SK-N-DZ (cell line): ENCODE results near the gene TM9SF4. TPM values are rescaled to one million over a fixed set of nuclear protein-coding genes. Genes with fewer than 3 reads are reported as not detected.

Experiments
- DNase-seq: peaks from one replicate; pipeline ENCODE4 v3.0.0-alpha.2; 2015; ENCODE audit warnings: low spot score
- polyA plus RNA-seq, 2 experiments: library from polyadenylated mRNA; depleted of rRNA; stranded (reverse); fragments of >200 nt; gene quantifications; 2 replicates each; pipeline ENCODE4 v1.2.3, GENCODE V29; 2014

Gene TM9SF4, protein sequence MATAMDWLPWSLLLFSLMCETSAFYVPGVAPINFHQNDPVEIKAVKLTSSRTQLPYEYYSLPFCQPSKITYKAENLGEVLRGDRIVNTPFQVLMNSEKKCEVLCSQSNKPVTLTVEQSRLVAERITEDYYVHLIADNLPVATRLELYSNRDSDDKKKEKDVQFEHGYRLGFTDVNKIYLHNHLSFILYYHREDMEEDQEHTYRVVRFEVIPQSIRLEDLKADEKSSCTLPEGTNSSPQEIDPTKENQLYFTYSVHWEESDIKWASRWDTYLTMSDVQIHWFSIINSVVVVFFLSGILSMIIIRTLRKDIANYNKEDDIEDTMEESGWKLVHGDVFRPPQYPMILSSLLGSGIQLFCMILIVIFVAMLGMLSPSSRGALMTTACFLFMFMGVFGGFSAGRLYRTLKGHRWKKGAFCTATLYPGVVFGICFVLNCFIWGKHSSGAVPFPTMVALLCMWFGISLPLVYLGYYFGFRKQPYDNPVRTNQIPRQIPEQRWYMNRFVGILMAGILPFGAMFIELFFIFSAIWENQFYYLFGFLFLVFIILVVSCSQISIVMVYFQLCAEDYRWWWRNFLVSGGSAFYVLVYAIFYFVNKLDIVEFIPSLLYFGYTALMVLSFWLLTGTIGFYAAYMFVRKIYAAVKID
- 36.9 and 39.0 TPM in 2 replicates for polyA plus RNA-seq (2014; cell fraction: cytosol; rRNA removed)
- polyA plus RNA-seq (2014; cell fraction: nucleus; rRNA removed): 28.0 and 34.4 TPM in 2 replicates

DNA sequence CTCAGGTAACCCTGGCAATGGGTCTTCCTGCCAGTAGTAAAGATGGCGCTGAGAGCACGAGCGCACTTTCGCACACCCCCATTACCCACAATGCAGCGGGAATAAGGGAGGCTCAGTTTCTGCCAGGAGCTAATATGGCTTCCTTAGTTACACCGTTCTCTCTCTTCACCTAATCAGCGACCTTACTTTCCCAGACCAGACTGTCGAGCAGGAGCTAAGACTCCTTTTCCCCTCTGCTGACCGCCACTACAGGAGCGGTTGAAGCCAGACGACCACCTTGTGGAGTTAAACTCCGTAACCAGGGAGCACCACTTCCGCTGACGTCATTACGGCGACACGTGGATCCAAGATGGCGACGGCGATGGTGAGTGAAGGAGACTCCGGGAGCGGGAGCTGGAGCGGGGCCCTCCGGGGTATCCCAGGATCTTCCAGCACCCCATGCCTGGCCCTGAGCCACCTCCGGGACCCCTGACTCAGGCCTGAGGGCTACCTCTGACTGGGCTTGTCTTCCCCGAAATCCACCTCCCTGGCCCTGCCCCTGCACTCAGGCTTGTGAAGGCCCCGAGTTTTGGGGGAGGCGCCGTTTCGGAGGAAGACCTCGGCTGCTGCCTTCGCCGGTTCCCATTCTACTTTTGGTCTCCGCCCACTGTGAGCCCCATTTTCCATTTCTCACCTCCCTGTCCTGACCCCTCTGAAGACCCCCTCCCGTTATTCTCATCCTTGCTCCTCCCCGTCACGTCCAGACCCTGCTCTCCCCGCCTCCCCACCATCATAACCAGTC is at the start of gene TM9SF4:
Gene TM9SF4, plus strand, starts transcription at position 323 of the 781 bp plus-strand sequence. Its CDS starts 27 bp downstream, at position 350.
- peak; percentile 98 for DNase-seq

DNA sequence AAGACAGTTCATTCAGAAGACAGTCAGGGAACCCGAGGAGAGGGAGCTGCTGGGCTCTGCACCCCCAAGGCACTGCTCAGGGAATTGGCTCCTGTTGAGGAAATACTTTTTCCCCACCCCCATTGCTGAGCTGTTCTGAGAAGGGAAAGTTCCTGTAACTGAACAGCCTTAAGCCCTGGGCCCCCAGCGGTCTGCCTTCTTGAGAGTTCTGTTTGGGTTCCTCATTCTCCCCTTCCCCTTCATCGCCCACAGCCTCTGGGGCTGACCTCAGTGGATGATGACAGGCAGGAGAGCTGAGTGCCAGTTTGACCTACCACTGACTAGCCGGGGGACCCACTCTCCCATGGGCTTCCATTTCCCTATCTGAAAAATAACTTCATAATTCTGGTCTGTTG is 46.7 kb upstream of the TM9SF4 start:
- no peak for DNase-seq

DNA sequence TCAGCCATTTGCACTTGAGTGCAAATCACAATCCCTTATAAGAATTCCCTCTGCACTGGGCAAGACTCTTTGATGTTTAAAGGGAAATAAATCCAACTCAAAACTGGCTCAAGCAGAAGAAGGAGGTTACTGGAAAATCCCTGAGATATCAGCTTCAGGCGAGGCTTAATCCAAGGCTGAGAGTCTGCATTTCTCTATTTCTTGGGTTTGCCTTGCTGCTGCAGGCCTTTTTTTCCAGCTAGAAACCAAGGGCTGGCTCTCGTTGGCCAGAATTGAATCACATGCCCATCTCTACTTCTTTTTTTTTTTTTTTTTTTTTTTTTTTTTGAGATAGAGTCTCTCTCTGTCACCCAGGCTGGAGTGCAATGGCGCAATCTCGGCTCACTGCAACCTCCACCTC is 45.8 kb upstream of the TM9SF4 start:
- DNase-seq: no peak

DNA sequence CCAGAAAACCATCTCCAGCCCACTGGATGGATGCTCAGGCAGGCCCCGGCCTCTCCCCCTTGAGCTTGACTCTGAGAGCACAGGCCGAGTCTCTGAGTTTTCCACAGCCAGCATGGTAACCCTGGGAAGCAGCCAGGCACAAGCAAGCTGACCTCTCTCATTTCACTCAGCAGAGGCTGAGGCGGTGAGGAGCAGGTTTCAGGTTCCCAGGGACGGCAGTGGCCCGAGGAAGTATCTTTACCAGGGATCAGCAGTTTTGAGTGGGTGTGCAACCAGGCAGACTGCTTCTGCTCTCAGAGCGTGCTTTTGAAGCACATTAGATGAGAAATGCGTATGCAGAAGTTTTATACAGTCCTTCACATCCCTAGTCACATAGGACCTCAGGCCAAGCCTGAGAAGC is 44.8 kb upstream of the TM9SF4 start:
- no peak for DNase-seq

DNA sequence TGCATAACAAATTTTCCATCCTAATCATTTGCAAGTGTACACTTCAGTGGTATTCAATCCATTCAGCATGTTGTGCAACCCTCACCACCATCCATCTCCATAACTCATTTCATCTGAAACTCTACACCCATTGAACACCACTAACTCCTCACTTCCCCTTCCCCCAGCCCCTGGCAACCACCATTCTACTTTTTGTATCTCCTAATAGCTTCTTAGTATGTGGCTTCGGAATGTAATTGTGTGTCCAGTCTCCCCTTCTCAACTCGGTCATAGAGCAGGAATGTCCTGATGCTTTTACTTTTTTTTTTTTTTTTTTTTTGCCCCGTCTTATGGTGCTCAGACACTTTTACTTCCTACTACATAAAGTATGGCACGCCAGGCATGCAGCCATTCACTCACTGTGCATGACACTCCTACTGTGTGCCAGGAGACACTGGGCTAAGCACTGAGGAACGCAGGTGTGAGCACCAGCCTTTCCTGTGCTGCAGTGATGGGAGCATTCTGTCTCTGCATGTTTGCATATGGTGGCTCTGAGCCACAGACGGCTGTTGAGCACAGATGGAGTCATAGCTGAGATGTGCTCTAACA is 42.2 kb upstream of the TM9SF4 start:
- DNase-seq: no peak

DNA sequence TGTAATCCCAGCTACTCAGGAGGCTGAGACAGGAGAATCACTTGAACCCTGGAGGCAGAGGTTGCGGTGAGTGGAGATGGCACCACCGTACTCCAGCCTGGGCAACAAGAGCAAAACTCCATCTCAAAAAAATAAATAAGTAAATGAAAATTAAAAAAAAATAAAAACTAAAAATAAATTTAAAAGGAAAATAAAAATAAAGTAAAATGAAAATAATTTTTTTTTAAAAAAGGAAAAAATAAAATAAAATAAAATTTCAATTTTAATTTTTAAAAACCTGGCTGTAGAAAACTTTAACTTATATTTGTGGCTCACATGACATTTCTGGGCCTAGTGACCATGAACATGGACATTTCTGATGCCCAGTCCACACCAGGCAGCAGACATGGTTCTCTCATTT is 41.3 kb upstream of the TM9SF4 start:
- DNase-seq: no peak

DNA sequence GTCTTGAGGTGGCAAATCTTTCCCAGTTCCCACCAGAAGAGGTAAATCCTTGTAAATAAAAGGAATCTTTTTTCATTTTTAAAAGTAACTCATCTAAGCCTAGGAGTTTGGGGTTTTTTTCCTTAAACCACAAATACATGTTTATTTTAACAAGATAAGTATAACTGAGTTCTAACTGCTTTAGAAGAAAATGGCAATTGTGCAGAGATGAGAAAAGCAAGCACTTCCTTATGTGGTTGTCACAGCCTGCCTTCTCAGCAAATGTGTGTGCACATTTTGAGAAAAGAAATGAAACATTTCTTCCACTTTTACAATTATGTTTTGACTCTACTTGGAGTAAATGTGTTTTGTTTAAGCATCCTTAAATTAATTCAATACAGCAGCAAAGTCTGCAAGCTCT is 39.8 kb upstream of the TM9SF4 start:
- DNase-seq: no peak

DNA sequence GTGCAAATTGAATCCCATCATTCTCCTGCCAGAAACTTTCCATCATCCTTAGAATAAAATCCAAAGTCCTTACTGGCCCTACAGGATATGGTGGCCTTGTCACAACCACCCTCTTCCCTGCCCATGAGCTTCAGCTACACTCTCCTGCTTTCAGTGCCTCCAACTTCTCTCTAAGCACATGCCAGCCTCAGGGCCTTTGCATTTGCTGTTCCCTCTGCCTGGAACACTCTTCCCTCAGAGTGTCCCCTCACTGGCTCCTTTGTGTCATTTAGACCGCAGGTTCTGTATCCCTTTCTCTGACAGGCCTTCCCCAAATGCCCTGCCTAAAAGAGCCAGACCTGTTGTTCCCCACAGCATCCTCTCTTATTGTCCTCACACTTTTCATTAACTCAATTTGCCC is 39.2 kb upstream of the TM9SF4 start:
- no peak for DNase-seq

DNA sequence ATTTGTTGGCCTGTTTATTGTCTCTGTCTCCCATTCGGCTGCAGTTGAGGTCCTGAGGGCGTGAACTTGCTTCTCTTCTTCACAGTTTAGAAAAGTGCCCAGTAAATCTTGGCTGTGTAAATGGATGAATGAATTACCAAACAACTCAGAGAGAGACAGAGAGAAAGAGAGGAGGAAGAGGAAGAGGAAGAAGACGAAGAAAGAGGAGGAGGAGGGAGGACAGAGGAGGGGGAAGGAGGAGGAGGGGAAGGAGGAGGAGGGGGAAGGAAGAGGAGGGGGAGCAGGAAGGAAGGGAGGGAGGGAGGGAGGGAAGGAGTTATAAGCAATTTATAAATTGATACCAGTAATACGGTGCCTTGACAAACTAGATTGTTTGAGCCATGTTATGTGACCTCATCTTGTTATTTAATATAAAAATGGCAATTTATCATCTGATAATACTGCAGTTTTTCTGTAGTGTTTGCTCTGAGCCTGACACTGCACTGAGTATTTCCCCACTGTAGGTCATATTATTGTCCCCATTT is 38.8 kb upstream of the TM9SF4 start:
- DNase-seq: no peak

DNA sequence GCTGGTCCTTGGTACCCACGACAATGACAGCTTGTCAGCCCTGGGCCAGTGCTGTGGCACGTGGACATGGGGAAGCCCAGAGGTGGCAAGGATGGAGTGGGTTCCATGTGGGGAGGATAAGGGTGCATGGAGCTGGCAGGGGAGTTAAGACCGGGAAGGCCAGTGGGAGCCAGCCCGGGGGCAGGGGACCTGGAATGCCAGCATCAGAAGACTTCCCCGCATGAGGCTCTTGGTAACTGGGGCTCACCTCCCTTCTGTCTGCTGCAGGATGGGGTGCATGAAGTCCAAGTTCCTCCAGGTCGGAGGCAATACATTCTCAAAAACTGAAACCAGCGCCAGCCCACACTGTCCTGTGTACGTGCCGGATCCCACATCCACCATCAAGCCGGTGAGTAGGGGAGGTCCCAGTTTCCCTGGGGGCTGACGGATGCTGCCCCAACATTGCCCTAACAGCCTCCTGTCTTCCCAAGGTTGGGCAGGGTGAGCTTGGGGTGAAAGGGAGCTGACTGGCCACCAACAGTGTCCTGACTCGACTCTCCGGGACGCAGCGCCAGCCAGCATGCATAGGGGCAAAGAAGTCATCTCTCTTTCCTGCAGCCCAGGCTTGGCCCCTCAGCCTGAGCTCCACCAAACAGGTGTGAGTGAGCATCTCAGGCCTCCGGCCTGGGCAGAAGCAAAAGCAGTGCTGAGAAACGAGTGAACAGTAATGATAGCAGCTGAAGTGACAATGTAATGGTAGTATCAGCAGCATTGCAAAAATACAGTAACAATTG is 37.9 kb upstream of the TM9SF4 start:
- DNase-seq: no peak

DNA sequence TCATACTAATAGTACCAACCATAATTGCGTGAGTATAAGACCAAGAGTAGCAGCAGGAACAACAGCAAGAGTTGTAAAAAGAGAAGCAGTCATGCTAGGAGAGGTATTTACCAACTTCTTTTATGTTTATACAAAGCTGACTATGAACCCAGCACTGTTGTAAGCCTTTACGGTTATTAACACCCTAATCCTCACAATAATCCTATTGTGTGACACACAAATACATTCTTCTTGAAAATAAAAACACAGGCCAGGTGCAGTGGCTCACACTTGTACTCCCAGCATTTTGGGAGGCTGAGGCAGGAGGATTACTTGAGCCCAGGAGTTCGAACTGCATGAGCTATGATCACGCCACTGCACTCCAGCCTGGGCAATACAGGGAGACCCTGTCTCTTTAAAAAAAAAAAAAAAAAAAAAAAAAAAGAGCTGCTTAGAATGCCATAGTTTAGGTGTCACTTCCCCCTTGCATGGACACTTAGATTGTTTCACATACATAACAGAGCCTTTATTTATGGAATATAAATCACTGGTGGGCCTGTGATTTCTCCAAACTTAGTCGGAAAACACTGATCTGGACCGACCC is 37.3 kb upstream of the TM9SF4 start:
- DNase-seq: no peak

DNA sequence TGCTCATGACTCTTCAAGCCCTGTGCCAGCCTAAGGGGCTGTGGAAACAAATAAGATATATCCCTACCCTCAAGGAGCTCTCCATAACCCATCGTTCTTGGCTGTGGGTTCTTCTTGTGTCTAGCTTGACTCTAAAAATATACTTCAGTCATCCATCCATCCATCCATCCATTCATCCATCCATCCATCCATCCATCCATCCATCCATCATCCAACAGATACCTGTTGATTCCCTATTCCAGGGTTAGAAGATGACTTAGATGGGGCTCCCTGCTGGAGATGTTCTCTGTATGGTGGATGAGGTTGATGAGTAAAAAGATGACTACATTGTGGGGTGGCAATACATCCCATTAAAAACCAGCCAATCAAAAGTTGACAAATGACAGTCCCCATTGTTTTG is 34.0 kb upstream of the TM9SF4 start:
- no peak for DNase-seq

DNA sequence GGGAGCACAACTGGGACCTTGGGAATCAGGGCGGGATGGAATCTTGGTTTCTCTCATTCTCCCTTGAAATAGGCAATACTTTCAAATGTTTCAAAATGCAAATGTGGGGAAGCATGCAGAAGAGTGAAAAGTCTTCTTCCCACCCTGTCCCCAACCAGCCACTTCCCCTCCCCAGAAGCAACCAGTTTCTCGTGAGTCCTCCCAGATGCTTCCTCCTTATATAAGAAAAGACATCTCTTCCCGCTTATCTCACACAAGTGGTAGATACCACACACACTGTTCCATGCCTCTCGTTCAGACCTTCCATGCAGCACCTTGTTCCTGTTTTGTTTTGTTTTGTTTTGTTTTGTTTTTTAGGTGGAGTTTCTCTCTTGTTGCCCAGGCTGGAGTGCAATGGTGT is 32.3 kb upstream of the TM9SF4 start:
- DNase-seq: no peak

DNA sequence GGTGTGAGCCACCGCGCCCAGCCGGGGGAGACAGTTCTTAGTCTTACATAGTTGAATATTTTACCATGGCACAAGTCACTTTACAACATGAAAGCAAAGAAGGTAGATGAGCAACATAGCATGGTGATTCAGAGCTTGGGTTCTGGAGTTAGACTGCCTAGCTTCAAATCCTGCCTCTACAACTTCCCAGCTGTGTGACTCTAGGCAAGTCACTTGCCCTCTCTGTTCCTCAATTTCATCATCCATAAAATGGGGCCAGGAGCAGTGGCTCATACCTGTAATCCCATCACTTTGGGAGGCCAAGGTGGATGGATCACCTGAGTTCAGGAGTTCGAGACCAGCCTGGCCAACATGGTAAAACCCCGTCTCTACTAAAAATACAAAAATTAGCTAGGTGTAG is 31.2 kb upstream of the TM9SF4 start:
- no peak for DNase-seq

DNA sequence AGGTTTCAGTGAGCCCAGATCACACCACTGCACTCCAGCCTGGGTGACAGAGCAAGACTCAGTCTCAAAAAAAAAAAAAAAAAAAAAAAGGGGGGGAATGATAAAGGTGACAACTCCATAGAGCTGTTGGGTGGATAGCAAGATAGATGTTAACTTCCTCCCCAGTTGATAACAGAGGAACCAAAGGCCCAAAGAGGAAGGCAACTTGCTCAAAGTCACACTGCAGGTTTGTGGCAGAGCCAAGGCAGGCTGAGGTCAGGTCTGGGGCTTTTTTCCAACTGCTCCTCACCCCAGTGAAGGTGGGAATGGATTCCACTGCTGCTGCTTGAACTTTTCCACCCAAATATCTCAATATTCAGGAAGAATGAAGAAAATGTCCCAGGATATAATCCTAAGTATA is 30.7 kb upstream of the TM9SF4 start:
- DNase-seq: no peak

DNA sequence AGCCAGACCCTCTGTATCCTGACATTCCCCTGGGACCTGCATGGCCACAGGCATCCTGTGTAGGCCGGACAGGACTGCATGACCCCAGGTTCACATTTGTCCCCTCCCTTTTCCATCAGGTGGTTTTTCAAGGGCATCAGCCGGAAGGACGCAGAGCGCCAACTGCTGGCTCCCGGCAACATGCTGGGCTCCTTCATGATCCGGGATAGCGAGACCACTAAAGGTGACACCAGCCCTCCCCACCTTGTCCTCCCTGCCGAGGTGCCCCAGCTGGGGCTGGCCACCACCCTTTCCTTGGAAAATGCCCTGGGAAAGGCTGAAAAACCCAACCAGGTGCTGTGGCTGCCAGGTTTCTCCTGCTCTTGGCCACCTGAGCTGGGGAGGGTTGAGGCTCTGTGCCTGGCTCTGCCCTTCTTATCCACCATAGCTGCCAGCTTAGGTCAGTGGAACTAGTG is 29.8 kb upstream of the TM9SF4 start:
- DNase-seq: no peak

DNA sequence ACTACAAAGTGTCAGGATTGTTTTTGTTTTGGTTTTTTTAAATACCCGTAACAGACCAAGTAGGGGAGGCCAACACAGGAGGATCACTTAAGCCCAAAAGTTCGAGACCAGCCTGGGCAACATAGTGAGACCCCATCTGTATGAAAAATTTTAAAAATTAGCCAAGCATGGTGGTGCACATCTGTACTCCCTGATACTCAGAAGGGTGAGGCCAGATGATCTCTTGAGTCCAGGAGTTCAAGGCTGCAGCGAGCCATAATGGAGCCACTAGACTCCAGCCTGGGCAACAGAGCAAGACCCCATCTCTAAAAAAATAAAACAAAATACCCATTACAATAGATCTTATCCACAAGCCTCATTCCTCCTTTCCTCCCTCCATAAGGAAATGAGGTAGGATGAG is 28.7 kb upstream of the TM9SF4 start:
- DNase-seq: no peak

DNA sequence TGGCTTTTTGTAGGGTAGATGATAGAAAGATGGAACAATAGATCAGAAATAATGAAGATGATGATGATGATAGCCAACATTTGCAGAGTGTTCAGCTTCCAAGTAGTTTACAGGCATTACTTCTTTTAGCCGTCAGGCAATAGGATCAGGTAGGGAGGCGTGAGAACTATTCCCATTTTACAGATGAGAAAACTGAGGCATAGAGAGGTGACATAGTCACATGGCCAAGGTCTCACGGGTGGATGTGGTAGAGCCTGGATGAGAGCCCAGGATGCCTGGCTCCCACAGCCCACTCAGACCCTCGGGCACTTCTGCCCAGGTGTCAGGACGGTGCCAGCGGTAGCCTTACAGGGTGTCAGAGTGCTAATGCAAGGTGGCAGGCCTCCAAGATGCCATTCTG is 26.0 kb upstream of the TM9SF4 start:
- no peak for DNase-seq

DNA sequence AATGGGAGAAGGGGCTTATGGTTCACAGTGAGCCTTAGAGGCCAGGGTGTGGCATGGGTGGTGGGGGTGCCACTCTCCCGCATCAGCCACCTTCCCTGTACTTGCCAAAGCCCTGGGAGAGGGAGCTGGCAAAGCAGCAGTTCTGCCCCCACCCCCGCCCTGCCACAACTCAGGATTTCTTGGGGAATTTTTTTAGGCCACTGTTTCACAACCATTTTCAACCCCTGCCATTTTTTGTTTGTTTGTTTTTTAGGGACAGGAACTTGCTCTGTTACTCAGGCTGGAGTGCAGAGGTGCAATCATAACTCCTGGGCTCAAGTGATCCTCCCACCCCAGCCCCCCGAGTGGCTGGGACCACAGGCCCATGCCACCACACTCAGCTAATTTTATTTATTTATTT is 22.4 kb upstream of the TM9SF4 start:
- DNase-seq: no peak

DNA sequence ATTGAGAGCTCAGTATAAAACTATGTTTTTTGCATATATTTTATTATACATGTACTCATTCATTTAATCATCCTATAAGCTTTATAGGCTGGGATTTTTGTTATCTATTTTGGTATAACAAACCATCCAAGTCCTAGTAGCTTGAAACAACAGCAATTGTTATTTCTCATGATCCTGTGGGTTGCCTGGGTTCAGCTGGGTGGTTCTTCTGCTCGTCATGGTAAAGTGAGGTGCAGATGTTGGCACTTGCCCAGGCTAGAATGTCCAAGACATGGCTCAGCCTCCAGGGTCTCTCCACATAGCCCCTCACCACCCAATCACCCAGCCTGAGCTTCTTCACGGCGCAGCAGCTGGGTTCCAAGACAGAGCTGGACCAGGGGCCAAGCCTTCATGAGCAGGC is 20.8 kb upstream of the TM9SF4 start:
- no peak for DNase-seq
